Body of pancreas (tissue), 4 donors: Measurements from ENCODE around the gene ADCY5.

ENCODE experiments used
- POLR2A ChIP-seq, 3 donors: fragments of 450-650 bp; IDR thresholded peaks; one replicate each; pipeline ENCODE4 v1.6.1; 2016; ENCODE audit warnings: antibody characterized with exemption in 3 of 3, mild to moderate bottlenecking in 2 of 3
- TF ChIP-seq, protein P1 (sequence below), 7 experiments: fragments of 450-650 bp in 4 of 7; fragments of 200-600 bp in 3 of 7; sonication (generic) in 3 of 7; IDR thresholded peaks; one replicate each; pipeline ENCODE4 v1.5.1; 2016 to 2019; ENCODE audit warnings: antibody characterized with exemption in 7 of 7

DNA sequence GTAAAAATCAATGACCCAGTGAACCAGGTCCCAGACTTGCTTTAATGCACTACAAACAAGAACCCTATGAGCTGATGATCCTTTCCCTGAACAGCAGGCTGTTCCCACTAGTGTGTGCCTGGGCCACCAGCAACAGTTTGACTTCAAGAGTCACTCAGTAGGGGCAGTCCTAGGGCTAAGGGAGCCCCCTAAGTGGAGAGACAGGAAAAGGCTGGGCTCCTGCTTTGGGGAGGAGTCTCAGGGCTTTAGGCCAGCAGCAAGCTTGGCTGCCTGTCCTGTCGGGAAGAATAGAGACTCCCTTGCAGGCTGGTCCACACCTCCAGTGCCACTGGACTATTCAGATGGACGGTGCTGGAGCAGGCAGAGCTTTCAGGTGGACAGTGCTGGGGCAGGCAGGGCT lies 29.4 kb upstream of the ADCY5 start:
- TF ChIP-seq POLR2A (IDR thresholded peaks at IDR 0.05), result no peak
- TF ChIP-seq, protein P1, sequence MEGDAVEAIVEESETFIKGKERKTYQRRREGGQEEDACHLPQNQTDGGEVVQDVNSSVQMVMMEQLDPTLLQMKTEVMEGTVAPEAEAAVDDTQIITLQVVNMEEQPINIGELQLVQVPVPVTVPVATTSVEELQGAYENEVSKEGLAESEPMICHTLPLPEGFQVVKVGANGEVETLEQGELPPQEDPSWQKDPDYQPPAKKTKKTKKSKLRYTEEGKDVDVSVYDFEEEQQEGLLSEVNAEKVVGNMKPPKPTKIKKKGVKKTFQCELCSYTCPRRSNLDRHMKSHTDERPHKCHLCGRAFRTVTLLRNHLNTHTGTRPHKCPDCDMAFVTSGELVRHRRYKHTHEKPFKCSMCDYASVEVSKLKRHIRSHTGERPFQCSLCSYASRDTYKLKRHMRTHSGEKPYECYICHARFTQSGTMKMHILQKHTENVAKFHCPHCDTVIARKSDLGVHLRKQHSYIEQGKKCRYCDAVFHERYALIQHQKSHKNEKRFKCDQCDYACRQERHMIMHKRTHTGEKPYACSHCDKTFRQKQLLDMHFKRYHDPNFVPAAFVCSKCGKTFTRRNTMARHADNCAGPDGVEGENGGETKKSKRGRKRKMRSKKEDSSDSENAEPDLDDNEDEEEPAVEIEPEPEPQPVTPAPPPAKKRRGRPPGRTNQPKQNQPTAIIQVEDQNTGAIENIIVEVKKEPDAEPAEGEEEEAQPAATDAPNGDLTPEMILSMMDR (IDR thresholded peaks at IDR 0.05), result no peak
